ENCODE measurements around the gene LMNTD1.
"Not testable (repeated sequence)": the region's sequence is repeated elsewhere in the genome, so short reads cannot be mapped to it uniquely, and the experiment has no call there.

LMNTD1 gene

DNA sequence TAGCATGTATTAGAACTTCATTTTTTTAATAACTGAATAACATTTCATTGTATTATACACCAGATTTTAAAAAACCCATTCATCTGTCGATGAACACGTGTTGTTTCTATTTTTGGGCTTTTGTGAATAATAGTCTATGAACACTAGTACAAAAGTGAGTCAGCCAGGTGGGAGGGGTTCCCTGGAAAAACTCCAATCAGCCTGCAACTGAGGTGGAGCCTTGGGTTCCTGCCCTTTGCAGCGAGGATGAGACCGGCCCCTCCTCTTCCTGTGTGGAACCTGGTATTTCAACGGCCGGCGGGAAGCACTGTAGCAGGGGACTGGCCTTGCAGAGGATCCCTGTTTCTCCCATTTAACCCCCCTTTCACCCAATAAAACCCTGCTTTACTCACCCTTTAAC lies 56.1 kb downstream of the LMNTD1 start:
- Mint-ChIP-seq H3K27me3 (peaks cover 25% of the 10 kb centered on the region), H3K4me1 (no peaks in the 10 kb centered on the region), H3K36me3 (ENCODE audit: insufficient read depth) (no peaks in the 10 kb centered on the region), H3K4me3 (no peak overlapping the region), H3K9me3 (no peaks in the 10 kb centered on the region), H3K27ac (ENCODE audit: low read depth) (peak overlapping the region; percentile 74)
- no peak for DNase-seq (ENCODE audit: low spot score in 2 of 2)
- ATAC-seq (replicated peaks; ENCODE audit: extremely low read depth, poor library complexity, severe bottlenecking), result no peak

DNA sequence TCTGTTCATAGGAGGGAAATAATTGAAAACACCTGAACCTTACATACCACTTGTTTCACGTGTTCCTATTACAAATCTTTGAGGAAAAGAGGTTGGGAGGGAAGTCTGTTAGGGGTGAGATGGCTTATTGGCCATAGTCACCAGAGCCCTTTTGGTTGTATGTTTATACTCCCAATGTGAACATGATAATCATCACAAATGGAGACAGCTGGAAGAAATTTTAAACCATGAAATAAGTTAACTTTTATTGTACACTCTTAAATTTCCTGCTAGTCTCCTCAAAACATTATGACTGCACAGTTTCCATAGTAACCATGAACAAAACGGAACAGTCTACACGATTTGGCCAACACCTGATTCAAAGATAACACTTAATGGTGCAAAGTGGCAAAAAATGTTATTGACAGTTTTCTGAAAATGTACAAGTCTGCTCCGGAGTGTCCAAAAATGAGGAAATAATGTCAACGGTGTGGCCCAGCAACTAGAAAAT lies 56.9 kb downstream of the LMNTD1 start:
- no peak for DNase-seq (ENCODE audit: low spot score in 2 of 2)
- H3K4me3 Mint-ChIP-seq, result no peak overlapping the region
- H3K36me3 Mint-ChIP-seq (ENCODE audit: insufficient read depth), result no peaks in the 10 kb centered on the region
- no peak for ATAC-seq (replicated peaks; ENCODE audit: extremely low read depth, poor library complexity, severe bottlenecking)
- no peaks in the 10 kb centered on the region for H3K4me1 Mint-ChIP-seq
- H3K9me3 Mint-ChIP-seq, result no peaks in the 10 kb centered on the region
- H3K27ac Mint-ChIP-seq (ENCODE audit: low read depth), result peak overlapping the region; percentile 74
- peaks cover 25% of the 10 kb centered on the region for H3K27me3 Mint-ChIP-seq

DNA sequence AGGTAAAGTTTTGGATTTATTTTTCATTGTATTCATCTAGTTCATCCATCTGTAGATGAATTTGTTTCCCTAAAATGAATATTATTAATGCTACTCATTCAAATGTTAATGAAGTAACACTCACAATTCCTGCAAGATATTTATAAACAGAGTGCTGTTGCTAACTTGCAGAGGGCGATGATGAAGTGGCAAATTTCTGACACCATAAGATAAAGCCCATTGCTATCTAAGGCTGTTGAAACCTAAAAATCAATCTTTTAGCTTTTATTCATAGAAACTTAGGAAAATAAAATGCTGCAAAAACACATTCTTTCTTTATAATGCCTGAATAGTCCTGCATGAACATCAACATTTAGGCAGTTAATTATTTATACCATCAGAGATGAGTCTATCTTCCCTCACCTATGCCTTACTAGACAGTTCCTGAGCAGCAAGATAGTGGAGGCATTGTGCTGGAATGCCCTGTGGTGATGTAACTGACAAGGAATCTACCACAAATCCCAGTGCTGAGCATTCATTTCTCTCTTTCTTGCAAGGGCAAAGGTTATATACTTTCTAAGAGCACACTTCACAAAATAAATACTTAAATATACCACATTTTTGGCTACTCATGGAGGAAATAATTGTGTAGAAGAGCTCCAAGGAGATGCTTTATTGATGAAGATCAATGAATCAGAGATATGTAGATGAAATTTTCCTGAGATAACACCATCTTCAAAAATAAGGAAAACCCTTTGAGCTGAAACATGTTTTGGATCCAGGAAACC lies 57.6 kb downstream of the LMNTD1 start:
- Mint-ChIP-seq H3K27me3 (peaks cover 30% of the 10 kb centered on the region), H3K4me3 (no peak overlapping the region)
- ATAC-seq (replicated peaks; ENCODE audit: extremely low read depth, poor library complexity, severe bottlenecking), result no peak

DNA sequence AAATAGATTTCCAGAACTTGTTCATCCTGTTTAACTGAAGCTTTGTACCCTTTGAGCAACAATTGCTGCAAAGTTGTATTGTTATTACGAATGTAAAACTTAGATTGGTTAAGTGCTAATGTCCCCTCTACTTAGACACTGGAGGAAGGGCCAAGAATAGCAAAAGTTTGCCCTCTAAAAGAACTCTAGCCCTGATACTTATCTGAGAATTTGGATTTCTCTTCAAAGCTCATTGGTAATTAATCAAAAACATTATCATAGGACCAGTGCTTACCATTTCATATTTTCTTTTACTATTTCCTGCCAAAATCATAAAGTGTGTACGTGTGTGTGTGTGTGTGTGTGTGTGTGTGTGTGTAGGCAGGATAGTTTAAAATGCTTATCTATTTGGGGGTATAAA lies 58.2 kb downstream of the LMNTD1 start:
- no peaks in the 10 kb centered on the region for H3K4me1 Mint-ChIP-seq
- no peak for DNase-seq (ENCODE audit: low spot score in 2 of 2)
- ATAC-seq (replicated peaks; ENCODE audit: extremely low read depth, poor library complexity, severe bottlenecking), result no peak
- H3K4me3 Mint-ChIP-seq, result no peak overlapping the region
- H3K27ac Mint-ChIP-seq (ENCODE audit: low read depth), result no peak overlapping the region
- no peaks in the 10 kb centered on the region for H3K36me3 Mint-ChIP-seq (ENCODE audit: insufficient read depth)
- no peaks in the 10 kb centered on the region for H3K9me3 Mint-ChIP-seq
- H3K27me3 Mint-ChIP-seq, result peaks cover 36% of the 10 kb centered on the region

More for the DNA sequence above, 57.6 kb downstream of the LMNTD1 start:
- no peaks in the 10 kb centered on the region for H3K36me3 Mint-ChIP-seq (ENCODE audit: insufficient read depth)
- DNase-seq (ENCODE audit: low spot score in 2 of 2), result no peak
- no peak overlapping the region for H3K27ac Mint-ChIP-seq (ENCODE audit: low read depth)
- no peaks in the 10 kb centered on the region for H3K4me1 Mint-ChIP-seq
- H3K9me3 Mint-ChIP-seq, result no peaks in the 10 kb centered on the region

DNA sequence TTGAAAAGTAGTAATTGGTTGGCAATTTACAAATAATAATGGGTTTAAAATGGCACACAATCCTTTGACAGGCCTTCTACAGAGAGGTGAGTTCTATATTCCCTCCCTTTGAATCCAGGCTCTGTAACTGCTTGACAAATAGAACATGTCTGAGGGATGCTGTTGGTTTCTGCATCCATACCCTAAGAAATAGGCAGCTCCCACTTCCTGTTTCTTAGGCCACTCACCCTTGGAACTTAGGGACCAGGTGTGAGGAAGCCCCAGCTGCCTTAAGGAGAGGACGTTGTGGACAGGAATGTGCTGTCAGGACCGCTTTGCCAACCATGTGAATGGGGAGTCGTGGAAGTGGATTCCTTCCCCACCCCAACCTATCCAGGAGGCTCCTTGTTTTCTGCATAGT lies 59.4 kb downstream of the LMNTD1 start:
- ATAC-seq (replicated peaks; ENCODE audit: extremely low read depth, poor library complexity, severe bottlenecking) (no peak), DNase-seq (ENCODE audit: low spot score in 2 of 2) (no peak)
- Mint-ChIP-seq H3K9me3 (no peaks in the 10 kb centered on the region), H3K4me3 (no peak overlapping the region), H3K27ac (ENCODE audit: low read depth) (no peak overlapping the region), H3K36me3 (ENCODE audit: insufficient read depth) (no peaks in the 10 kb centered on the region), H3K27me3 (peaks cover 37% of the 10 kb centered on the region), H3K4me1 (no peaks in the 10 kb centered on the region)

DNA sequence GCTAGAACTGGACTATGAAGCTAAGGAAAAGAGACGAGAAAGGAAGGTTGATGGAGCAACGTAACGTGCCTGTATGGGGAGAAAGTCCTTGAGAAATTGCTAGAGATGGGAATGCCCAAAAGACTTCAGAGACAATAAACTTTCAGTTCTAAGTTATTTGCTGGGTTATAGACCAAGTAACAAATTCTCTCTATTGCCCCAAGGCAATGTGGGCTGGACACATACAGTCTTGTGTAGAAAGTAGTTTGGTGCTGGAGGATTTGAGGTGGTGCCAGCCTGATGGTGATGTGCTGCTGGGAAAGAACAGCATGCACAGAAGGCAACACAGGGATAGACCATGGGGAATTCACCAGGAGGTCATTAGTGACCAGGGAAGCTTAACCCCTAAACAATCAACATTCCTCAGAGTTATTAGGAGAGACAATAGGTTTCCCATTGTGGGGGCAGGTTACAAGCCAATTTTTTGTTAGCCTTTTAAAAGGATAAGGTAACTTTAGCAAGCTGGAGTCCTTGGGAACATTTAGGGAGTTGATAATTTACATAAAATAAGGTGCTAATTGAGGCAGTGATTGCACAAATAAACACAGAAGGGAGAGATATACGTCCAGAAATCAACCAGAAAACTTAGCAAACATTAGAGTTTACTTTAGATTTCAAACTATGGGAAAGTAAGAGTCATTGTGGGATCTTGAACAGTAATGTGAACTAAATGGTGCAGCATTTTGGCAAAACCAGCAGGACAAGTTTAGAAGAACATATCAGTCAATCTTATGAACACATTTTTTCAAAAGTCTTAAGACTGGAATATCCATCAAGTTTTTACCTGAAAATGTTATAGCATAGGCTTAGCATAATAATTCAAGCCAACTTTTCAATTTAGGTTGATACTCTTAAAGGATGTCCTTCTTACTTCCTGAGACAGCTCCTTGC lies 61.4 kb downstream of the LMNTD1 start:
- Mint-ChIP-seq H3K4me3 (no peak overlapping the region), H3K36me3 (ENCODE audit: insufficient read depth) (no peaks in the 10 kb centered on the region), H3K27me3 (peaks cover 34% of the 10 kb centered on the region), H3K9me3 (no peaks in the 10 kb centered on the region), H3K4me1 (no peaks in the 10 kb centered on the region), H3K27ac (ENCODE audit: low read depth) (no peak overlapping the region)
- ATAC-seq (replicated peaks; ENCODE audit: extremely low read depth, poor library complexity, severe bottlenecking), result no peak
- no peak for DNase-seq (ENCODE audit: low spot score in 2 of 2)

DNA sequence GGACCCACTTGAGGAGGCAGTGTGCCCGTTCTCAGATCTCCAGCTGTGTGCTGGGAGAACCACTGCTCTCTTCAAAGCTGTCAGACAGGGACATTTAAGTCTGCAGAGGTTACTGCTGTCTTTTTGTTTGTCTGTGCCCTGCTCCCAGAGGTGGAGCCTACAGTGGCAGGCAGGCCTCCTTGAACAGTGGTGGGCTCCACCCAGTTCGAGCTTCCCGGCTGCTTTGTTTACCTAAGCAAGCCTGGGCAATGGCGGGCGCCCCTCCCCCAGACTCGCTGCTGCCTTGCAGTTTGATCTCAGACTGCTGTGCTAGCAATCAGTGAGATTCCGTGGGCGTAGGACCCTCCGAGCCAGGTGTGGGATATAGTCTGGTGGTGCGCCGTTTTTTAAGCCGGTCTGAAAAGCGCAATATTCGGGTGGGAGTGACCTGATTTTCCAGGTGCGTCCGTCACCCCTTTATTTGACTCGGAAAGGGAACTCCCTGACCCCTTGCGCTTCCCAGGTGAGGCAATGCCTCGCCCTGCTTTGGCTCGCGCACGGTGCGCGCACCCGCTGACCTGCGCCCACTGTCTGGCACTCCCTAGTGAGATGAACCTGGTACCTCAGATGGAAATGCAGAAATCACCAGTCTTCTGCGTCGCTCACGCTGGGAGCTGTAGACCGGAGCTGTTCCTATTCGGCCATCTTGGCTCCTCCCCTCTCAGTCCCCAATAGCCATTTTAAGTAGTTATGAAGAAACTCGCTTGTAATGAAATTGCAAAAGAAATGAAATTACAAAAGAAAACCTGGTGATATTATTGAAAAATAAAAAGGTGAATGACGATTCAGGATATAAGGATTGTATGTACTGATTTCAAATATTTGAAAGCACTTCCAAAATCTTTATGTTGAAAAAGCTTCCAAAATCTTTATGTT lies 63.9 kb downstream of the LMNTD1 start:
- not testable (repeated sequence) for H3K9me3 Mint-ChIP-seq; H3K4me3 Mint-ChIP-seq; DNase-seq (ENCODE audit: low spot score in 2 of 2); H3K4me1 Mint-ChIP-seq; H3K27ac Mint-ChIP-seq (ENCODE audit: low read depth); H3K36me3 Mint-ChIP-seq (ENCODE audit: insufficient read depth); ATAC-seq (replicated peaks; ENCODE audit: extremely low read depth, poor library complexity, severe bottlenecking)
- peaks cover 29% of the 10 kb centered on the region for H3K27me3 Mint-ChIP-seq

DNA sequence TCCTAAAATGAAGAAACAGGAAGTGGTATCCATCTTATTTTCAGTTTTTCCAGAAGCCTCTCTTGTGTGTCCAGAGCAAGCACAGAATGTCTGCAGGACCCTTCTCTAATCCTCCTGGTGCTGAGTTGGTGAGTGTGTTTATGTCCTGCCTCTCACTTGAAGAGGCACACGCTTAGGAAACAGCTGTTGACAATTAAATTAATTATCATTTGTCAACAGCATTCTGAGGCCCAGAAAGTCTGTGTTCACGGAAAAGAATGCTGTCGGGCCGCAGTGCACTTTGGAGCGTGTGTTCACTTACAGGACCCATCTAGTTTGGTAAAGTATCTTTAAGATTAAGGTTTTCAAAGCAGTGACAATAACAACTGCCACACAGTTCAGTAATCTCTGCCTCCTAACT lies 70.5 kb downstream of the LMNTD1 start:
- DNase-seq (ENCODE audit: low spot score in 2 of 2) (no peak), ATAC-seq (replicated peaks; ENCODE audit: extremely low read depth, poor library complexity, severe bottlenecking) (no peak)
- Mint-ChIP-seq H3K27ac (ENCODE audit: low read depth) (no peak overlapping the region), H3K9me3 (no peaks in the 10 kb centered on the region), H3K4me1 (no peaks in the 10 kb centered on the region), H3K36me3 (ENCODE audit: insufficient read depth) (no peaks in the 10 kb centered on the region), H3K4me3 (no peak overlapping the region), H3K27me3 (peaks cover 13% of the 10 kb centered on the region)

DNA sequence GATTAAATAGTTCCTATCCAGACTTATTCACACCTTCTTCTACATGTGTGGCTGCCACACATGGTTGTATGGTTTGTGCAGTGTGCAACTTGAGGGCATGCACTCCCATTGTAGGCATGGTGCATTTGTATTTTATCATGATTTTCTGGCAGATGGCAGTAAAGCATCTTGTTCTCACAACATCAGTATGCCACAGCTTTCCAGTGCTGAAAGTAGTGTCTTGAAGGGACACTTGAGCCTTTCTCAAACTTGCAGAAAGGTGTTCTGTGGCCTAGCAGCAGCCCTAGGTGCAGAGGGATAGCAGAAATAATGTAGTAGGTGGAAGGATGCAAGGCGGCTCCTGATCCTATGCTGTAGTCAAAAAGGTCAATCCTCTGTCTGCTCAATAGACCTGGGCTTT lies 72.9 kb downstream of the LMNTD1 start:
- H3K4me3 Mint-ChIP-seq, result no peak overlapping the region
- DNase-seq (ENCODE audit: low spot score in 2 of 2) (no peak), ATAC-seq (replicated peaks; ENCODE audit: extremely low read depth, poor library complexity, severe bottlenecking) (no peak)
- H3K36me3 Mint-ChIP-seq (ENCODE audit: insufficient read depth), result no peaks in the 10 kb centered on the region
- H3K4me1 Mint-ChIP-seq, result no peaks in the 10 kb centered on the region
- no peak overlapping the region for H3K27ac Mint-ChIP-seq (ENCODE audit: low read depth)
- no peaks in the 10 kb centered on the region for H3K9me3 Mint-ChIP-seq
- H3K27me3 Mint-ChIP-seq, result peaks cover 13% of the 10 kb centered on the region

DNA sequence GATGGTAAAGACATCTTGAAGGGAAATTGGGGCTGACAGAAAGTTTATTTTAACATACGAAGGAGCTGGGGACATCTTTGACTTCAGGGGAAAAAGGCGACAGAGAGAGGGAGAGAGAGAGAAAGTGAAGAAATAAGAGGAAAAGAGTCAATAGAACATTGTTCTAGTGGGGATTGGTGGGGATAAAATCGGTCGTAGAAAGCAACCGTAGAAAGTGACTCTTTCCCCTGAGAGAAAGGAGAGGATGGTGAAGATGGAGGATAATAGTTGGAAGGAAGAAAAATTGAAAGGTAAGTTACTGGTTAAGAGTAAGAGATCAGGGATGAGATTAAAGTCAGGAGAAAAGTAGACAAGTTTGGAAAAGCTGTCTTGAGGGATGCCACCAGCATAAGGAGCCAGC lies 75.9 kb downstream of the LMNTD1 start:
- no peaks in the 10 kb centered on the region for H3K36me3 Mint-ChIP-seq (ENCODE audit: insufficient read depth)
- no peaks in the 10 kb centered on the region for H3K9me3 Mint-ChIP-seq
- H3K27me3 Mint-ChIP-seq, result peaks cover 13% of the 10 kb centered on the region
- ATAC-seq (replicated peaks; ENCODE audit: extremely low read depth, poor library complexity, severe bottlenecking), result no peak
- no peak overlapping the region for H3K4me3 Mint-ChIP-seq
- no peak for DNase-seq (ENCODE audit: low spot score in 2 of 2)
- H3K4me1 Mint-ChIP-seq, result no peaks in the 10 kb centered on the region
- no peak overlapping the region for H3K27ac Mint-ChIP-seq (ENCODE audit: low read depth)

DNA sequence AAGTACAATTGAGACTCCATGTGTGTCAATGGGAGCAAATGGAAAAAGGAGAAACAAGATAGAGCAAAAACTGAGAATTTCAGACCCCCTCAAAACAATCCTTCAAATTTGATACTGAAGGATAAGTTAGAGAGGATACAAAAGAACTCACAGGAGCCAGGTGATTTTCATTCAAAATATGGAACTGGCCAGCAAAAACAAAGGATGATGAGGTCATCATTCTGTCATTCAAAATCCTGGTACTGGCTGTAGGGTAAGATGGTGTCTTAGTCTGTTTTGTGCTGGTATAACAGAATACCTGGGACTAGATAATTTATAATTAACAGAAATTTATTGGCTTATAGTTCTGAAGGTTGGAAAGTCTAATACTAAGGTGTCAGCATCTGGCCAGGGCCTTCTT lies 80.6 kb downstream of the LMNTD1 start:
- no peak overlapping the region for H3K4me3 Mint-ChIP-seq
- DNase-seq (ENCODE audit: low spot score in 2 of 2) (no peak), ATAC-seq (replicated peaks; ENCODE audit: extremely low read depth, poor library complexity, severe bottlenecking) (no peak)
- H3K27me3 Mint-ChIP-seq, result peaks cover 6% of the 10 kb centered on the region
- no peaks in the 10 kb centered on the region for H3K36me3 Mint-ChIP-seq (ENCODE audit: insufficient read depth)
- H3K9me3 Mint-ChIP-seq, result no peaks in the 10 kb centered on the region
- no peak overlapping the region for H3K27ac Mint-ChIP-seq (ENCODE audit: low read depth)
- no peaks in the 10 kb centered on the region for H3K4me1 Mint-ChIP-seq

DNA sequence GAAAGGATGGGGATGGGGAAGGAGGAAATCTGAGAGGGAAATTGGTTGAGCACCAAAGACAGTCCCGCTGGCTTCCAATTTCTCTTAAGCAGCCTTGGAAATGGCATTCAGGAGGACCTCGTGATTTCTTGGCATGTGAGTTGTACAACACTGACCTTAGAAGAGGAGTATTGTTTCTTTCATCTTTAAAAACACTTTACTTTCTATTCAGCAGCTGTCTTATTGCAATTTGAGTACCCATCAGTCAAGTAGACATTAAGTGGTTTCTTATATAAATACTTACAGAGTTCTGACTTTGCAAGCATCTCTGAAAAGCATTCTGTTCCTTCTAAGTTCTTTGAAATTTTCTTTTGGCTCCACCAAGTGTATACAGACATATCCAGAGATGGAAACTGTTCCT lies 83.2 kb downstream of the LMNTD1 start:
- no peaks in the 10 kb centered on the region for H3K36me3 Mint-ChIP-seq (ENCODE audit: insufficient read depth)
- H3K27me3 Mint-ChIP-seq, result peaks cover 14% of the 10 kb centered on the region
- no peaks in the 10 kb centered on the region for H3K9me3 Mint-ChIP-seq

More for the DNA sequence above, 83.2 kb downstream of the LMNTD1 start:
- no peak overlapping the region for H3K4me3 Mint-ChIP-seq
- DNase-seq (ENCODE audit: low spot score in 2 of 2) (no peak), ATAC-seq (replicated peaks; ENCODE audit: extremely low read depth, poor library complexity, severe bottlenecking) (no peak)
- no peak overlapping the region for H3K27ac Mint-ChIP-seq (ENCODE audit: low read depth)
- no peaks in the 10 kb centered on the region for H3K4me1 Mint-ChIP-seq

All from central memory CD8-positive, alpha-beta T cell (primary cell).